Astrocyte of the hippocampus (primary cell): Measurements from ENCODE around the gene MROH7.

ENCODE experiments used
- DNase-seq: peaks from one replicate; pipeline ENCODE4 v3.0.0; 2011; ENCODE audit warnings: low read depth, low spot score

The MROH7 gene

DNA sequence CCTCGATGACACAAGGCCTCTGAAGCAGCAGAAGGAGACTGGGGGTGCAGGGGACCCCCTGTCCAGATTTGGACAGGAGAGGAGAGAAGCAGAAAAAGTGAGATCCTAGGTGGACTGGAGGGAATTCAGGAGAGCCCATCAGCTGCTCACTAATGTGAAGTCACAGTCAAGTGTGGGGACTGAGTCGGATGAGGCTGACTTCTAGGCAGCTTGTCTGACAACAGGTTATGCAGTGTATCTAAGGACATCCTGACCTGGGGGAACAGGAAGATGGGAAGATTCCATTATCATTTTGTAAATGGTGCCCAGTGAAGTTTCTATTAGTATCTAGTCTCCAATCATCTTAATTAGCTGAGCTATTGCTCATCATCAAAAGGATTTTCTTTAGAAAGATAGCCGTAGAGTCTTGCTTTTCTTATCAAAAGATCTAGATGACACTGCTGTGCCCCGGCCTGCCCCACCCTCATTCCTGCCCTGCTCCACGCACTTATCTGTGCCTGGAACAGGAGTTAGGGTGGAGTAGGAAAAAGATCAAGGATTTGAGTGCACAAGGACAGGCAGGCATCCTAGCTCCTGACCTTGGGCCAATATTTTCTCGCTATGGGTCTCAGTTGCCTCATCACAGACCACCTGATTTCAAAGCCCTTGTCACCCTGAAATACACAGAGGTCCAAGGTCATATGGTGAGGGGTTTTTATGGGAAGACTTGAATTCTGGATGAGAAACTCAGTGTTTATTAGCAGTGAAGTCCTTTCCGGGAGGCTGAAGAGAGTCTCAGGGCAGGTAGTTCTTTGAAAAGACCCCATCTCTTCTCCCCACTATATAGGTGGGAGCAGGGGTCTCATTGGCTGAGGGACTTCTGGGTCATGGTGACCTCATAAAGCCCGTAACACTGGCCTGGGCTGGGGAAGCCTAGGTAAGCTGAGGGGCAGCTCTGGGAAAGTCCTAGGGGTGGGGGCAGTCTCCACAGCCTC lies at the start of gene MROH7:
TSS of gene MROH7 (plus strand) at position 924 of the 974 bp plus-strand sequence. CDS start 11,141 bp downstream, outside the sequence.
- DNase-seq, result no peak

DNA sequence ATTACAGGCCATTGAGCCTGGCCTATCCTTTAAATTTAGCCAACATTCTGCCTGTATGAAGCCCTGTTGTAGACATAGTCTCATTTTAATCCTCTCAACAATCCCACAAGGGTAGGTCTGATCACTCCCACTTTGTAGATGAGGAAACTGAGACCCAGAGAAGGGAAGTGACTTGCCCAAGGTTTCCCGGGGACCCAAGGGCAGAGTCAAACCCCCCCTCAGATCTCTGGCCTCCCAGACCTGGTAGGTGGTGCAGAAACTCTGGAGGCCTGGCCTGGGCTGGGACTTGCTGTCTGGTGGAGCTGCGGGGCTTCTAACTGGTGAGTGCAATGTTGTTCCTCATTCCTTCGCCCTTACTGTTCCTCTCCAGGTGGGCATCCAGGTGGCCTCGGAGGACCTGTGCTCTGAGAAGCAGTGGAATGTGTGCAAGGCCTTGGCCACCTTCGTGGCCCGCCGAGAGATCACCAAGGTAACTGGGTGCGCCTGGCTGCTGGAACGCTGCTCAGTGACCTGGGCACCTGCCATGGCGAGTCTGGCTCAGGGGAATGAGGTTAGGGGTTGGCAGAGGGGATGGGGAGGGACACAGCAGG lies 47.9 kb upstream of the MROH7 start:
- DNase-seq, result no peak

DNA sequence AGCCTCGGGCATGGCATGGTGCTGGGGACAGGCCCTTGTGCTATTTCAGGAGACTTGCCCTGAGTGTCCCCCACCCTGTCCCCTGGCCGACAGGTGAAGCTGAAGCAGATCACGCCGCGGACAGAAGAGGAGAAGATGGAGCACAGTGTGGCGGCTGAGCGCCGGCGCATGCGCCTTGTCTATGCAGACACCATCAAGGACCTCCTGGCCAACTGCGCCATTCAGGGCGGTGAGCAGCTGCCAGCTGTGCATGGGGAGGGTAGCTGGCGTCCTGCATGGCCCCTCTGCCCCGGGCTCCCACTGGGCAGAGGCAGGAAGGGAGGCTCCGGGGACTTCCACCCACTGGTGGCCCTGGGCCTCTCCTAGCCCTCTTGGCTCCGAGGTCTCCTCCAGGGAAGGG lies 47.1 kb upstream of the MROH7 start:
- DNase-seq, result no peak

DNA sequence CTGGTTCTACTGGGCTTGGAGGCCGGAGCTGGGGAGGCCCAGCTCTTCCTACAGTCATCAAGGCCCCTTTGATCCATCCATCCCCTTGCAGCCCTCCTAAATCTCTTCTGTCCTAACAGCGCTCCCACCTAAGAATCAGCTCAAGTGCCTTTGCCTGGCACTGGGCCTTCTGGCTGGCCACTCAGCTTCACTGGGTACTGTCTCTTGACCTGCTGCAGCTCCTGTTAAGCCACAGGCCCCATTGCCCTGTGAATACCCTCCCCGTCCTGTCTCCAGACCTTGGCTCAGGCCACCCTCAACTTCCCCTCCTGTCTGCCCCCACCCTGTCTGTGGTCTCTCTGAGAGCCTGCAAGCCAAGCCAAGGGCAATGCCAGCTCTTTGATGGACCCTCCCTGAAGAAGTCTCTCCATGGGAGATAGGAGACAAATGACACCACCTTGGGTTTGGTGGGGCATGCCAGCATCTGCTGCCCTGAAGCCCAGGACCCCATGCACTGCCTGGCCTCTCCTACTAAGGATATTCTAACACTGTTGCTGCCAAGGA lies 45.6 kb upstream of the MROH7 start:
- no peak for DNase-seq

DNA sequence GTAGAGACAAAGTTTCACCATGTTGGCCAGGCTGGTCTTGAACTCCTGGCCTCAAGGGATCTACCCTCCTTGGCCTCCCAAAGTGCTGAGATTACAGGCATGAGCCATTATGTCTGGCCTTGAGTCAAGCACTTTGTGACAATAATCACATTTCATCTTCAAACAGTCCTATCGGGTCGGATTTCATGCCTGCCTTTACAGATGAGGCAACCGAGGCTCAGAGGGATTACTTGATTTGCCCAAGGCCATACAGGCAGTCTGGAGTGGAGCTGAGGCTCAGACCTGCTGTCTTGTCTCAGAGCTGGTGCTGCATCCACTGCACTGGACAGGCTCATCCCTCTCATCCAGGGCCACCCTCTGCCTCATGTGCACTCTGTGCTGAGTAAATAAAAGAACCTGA lies 44.8 kb upstream of the MROH7 start:
- no peak for DNase-seq

DNA sequence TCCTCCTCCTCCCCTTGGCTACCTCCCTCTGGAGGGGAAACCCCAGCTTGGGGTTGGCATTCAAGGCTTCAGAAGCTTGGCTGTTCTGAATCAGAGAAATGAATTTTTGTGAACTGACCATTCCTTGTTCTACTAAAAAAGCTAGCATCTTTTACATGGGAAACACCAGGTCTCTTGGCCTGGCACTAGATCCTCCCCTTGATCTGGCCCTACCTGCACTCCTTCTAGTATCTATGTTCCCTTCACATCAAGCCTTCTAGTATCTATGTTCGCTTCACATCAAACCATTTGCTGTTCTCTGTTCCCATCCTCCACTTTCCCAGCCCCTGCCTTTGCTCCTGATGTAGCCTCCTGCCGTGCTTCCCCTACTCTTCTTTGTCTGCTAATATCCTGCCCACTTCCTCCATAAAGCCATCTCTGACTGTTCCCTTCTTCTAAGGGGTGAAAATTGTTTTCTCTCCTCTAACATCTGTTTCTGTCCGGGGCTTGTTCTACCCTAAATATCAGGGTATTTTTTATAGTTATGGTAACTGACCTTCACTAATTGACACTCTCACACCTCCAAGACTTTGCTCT lies 44.0 kb upstream of the MROH7 start:
- DNase-seq, result no peak

DNA sequence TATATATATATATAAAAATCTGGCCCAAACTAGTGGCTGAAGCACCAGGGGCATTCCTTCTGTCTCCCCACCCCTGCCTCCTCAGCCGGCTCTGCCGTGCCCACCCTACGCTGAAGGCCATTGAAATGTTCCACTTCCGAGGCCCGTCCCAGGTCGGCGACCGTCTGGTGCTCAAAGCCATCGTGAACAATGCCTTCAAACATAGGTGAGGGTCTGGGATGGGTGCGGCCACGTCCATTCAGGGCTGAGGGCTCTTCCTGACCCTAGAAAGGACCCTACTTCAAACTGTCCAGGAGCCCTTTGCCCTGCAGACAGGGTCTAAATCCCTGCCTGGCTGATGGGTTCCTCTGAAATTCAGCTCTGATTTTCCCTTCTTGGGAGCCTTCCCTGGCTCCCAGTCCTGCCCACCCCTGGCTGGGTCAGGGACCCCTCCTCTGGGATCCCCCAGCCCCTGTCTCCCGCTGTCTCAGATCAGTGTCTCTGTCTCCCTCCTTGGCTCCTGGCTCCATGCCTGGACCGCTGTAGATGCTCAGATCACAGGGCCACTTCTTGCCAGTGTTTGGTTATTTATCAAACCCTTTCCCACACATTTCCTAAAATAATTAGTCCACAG lies 42.3 kb upstream of the MROH7 start:
- DNase-seq, result no peak

DNA sequence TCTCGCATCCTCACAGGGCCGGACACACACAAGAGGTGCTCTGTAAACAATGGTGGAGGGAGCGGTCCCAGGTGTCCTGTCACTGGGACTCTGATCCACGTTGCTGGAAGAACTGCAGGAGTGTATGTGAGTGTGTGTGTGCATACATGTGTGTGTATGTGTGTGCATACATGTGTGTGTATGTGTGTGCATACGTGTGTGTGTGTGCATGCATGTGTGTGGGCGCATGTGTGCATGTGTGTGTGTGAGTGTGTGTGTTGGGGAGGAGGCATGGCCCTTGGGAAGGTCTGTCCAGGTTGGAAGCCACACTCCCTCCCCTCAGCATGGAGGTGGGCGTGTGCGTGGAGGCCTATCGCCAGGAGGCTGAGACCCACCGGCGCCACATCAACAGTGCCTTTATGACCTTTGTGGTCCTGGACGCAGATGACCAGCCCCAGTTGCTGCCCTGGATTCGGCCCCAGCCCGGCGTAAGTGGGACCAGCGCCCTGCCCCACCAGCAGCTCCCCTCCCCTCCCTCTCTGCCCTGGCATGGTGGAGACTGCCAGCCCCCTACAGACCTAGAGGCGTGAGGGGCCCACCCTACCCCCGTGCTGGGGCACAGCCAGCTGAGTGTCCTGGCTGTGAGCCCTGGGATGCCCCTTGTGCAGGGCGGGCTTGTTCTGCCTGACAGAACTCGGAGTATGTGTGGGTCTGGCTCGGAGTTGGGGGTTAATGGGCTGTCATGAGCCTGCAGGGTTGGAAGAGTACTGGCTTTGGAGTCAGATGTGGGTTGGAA lies 40.5 kb upstream of the MROH7 start:
- DNase-seq, result no peak

DNA sequence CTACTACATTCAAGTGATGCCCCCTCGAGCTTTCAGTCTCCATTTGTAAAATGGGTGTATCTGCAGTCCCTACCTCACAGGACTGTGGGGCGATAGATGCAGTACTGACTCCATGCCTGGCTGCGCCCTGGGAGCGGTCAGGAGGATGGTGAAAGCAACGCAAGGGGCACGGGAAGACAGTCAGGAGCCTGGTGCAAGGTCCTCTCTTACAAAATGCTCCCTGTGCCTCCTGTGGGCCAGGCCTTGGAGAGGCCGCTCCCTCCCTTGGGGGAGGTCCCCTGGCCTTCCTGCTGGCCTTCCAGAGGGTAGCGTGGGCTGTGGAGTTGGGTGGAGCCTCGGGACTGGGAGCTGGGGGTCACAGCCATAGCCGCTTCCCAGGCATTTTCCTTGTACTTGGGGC lies 39.9 kb upstream of the MROH7 start:
- DNase-seq, result no peak

DNA sequence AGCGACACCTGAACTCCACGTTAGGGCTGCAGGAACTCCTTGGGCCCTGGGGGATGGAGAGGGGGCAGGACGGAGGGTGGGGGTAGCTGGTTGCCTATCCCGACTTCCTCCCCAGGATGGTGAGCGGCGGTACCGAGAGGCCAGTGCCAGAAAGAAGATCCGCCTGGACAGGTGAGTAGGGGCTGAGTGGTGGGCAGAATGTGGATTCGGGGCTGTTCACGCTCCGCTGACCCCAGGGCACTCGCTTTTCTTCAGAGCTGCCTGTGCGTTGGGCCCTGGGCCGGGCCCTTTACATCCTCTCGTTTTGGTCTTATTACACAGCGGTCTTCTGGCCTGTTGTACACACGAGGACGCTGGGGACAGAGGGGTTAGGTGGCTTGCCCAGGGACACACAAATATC lies 39.0 kb upstream of the MROH7 start:
- DNase-seq, result no peak

DNA sequence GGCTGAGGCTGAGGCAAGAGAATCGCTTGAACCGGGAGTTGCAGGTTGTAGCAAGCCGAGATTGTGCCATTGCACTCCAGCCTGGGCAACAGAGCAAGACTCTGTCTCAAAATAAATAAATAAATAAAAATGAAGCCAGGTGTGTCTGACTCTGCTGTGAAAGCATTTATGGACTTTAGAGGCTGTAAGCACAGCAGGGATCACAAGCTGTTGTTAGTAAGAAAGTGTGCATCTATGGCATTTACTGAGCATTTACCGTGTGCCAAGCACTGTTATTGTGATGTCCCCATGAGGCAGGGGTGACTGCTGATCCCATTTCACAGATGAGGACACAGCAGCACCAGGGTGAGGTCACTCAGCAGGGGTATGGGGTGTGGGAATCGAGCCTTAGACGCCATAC lies 38.3 kb upstream of the MROH7 start:
- no peak for DNase-seq

DNA sequence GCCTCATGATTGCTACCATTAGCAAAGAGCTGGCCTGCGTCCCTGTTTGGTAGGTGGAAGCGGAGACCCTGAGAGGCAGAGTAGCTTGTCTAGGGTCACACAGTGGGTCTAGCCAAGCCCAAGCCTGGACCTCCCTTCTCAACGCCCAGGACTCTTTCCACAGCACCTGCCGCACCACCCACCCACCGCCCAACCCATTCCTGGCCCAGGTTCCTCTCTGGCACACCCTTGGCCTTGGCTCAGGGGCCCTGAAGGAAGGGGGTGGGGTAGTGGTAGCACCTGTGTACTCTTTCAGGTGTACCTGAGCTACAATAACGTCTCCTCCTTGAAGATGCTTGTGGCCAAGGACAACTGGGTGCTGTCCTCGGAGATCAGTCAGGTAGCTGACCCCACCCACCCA lies 37.5 kb upstream of the MROH7 start:
- DNase-seq, result no peak

DNA sequence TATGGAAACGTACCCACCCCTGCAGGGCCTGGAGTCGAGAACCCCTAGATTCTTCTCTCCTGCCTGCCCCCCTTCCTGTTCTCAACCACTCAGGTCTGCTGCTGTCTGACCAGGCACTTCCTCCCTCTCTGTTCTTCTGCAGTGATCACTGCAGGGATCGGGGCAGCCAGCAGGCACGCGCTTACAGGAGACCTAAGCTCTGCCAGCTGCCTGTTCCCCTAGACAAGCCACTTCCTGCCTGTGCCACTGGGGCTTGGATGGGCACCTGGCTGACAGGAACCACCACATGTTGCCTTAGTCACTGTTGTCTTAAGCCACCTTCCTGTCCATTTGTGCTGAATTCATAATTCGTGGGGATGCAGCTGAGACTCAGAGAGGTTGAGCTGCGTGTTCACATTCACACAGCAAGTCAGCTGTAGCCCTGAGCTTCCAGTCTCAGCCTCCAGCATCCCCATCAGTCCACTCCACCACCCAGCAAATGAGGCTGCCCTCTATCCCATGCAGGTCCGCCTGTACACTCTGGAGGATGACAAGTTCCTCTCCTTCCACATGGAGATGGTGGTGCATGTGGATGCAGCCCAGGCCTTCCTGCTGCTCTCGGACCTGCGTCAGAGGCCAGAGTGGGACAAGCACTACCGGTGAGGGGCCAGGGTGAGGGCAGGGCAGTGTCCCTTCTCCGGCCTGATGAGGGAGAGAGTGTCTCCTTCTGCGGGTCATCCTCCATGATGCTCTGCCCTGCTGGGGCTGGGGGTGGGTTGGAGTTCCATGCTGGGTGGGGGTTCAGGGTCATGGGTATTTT lies 36.8 kb upstream of the MROH7 start:
- no peak for DNase-seq

DNA sequence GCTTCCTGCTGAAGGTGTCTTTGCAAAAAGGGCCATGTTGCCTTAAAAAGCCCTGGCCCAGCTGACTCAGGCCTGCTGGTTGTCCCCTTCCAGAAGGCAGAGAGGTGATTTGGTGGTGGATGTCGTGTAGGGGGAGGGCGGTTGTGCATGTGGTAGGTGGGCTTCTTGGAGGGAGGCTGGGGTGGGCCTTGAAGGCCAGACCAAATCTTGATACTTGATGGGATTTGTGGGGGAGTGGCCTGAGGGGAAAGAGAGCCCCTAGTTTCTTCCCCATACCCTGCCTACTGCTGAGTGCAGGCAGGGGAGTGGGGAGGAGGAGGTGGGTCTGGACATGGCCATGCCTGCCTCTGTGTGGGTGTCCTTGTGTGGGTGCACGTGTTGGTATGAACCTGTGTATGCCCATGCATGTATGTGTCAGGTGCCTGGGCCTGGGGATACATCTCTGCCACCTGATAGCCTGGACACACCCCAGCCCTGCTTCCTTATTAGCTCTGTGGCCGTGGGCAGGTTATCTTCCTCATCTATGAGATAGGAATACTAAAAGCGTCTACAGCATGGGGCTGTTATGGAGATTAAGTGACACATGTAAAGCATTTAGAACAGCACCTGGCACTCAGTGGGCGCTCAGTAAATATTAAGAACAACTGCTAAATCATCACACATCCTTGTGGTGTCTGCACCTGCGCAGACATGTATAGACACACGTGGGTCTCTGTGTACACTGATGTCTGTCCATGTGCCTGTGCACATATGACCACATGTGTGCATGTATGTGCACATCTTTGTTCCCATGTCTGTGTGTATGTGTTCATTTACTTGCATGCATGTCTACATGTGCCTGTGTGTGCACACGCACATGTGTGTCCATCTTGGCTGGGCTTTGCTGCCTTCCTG lies 35.2 kb upstream of the MROH7 start:
- no peak for DNase-seq

DNA sequence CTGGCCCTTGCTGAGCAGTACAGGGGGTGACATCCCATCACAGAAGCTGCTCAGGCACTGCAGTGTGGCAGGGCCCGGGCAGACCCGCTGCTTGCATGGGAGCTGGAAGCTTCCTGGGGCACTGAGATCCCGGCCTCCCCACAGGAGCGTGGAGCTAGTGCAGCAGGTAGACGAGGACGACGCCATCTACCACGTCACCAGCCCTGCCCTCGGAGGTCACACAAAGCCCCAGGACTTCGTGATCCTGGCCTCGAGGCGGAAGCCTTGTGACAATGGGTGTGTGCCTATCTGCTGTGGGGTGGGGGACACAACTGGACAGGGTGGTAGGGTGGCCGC lies 34.6 kb upstream of the MROH7 start:
- DNase-seq, result no peak

DNA sequence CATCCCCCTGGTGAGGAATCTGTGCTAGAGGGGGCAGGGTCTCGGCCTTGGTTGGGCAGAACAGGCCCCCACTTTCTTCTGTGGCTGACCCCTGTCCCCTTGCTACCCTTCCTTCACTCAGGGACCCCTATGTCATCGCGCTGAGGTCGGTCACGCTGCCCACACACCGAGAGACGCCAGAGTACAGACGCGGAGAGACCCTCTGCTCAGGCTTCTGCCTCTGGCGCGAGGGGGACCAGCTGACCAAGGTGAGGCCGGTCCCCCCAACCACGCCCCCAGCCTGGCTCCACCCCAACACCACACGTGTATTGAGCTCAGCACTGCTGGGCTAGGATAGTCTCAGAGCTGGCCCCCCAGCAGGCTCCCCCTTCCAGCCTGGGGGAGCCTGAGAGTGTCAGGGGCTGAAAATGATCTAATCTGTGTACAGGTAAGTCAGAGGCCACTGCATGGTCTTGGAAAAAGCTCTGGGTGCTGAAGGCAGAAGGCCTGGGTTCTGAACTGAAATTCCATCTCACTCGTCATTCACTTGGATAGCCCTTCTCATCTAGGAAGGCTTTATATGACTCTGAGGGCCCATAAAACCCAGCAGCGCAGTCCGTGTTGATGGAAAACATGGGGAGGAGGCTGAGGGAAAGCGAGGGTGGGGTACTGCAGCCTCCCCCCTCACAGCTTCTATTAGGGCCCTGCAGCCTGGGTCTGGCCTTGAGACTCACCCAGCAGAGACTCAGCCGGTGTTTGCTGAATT lies 33.6 kb upstream of the MROH7 start:
- DNase-seq, result no peak

DNA sequence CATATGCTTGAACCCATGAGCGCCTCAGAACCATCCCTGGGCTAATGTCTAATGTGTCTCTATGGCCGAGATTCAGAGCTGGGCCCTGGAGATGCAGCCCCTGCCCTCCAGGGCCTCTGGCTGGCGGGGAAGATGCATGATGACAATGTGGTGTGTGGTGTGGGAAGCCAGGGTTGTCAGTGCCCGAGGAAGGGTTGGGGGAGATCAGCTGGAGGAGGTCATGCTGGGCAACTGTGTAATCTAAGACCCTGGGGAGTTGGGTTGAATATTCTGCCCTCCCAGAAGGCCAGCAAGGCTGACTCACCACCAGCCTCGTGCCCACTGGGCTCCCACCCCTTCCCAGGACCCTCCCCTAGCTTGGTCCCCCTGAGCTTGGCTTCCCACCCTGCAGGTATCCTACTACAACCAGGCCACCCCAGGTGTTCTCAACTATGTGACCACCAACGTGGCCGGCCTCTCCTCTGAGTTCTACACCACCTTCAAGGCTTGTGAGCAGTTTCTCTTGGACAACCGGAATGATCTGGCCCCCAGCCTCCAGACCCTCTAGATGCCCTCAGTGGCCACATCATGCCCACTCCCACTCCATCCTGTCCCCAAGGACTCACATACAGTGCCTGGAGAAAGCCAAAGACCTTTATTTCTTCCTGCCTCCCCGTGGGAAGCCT lies 32.9 kb upstream of the MROH7 start:
- no peak for DNase-seq

DNA sequence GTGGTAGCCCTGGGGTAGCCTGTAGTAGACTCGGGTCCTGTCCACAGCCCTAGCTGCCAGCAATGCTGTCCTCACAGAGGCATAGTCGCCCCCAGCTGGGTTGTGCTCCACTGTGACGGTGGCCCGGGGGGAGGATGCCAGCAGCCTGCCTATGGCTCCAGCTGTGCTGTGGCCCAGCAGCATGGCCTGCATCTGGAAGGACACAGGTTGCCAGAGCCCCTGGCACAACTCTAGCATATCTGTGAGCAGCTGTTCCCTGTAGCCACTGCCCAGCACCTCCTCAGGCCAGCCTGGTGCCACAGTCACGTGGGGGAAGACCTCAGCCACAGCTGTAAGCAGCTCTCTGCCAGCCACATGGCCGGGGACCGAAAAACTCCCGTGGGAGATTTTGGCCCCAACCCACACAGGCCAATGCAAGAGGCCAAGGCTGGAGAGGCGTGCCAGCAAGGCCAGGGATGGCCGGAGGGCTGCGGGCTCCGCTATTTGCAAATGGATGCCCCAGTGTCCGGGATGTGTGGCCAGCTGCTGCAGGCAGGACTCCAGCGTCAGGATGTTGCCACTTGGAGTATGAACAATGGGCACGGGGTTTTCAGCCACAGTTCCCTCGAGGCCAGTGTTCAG lies 32.2 kb upstream of the MROH7 start:
- DNase-seq, result no peak
